Activated gamma-delta T cell treated with Interleukin-2 at 50 U/mL for 16 hours (primary cell): ENCODE measurements around the gene STPG2.

ENCODE experiments used
- DNase-seq: peaks from one replicate; pipeline ENCODE4 v3.0.0-alpha.2; 2020

The STPG2 gene

GRCh38 chr4:98092833-98093439 lies 50.3 kb downstream of the STPG2 start:
- DNase-seq, result no peak

- DNase-seq, result no peak
Measured at GRCh38 chr4:98081936-98082335, 61.3 kb downstream of the STPG2 start.

GRCh38 chr4:98068495-98068894 lies 74.8 kb downstream of the STPG2 start:
- no peak for DNase-seq

GRCh38 chr4:98055800-98056501 lies 87.3 kb downstream of the STPG2 start:
- DNase-seq, result no peak

- DNase-seq, result no peak
Measured at GRCh38 chr4:98046665-98047064, 96.6 kb downstream of the STPG2 start.

- no peak for DNase-seq
Measured at GRCh38 chr4:98030059-98030458, 113.2 kb downstream of the STPG2 start.

- DNase-seq, result no peak
Measured at GRCh38 chr4:98027827-98028226, 115.4 kb downstream of the STPG2 start.

- no peak for DNase-seq
Measured at GRCh38 chr4:98026362-98026761, 116.9 kb downstream of the STPG2 start.

- DNase-seq, result no peak
Measured at GRCh38 chr4:98006814-98007412, 136.4 kb downstream of the STPG2 start.

- DNase-seq, result no peak
Measured at GRCh38 chr4:98006060-98006459, 137.2 kb downstream of the STPG2 start.

- DNase-seq, result no peak
Measured at GRCh38 chr4:98000940-98001339, 142.3 kb downstream of the STPG2 start.

- no peak for DNase-seq
Measured at GRCh38 chr4:97998203-97998602, 145.1 kb downstream of the STPG2 start.

- no peak for DNase-seq
Measured at GRCh38 chr4:97994765-97995465, 148.4 kb downstream of the STPG2 start.

GRCh38 chr4:97990409-97990808 lies 152.9 kb downstream of the STPG2 start:
- DNase-seq, result no peak

- DNase-seq, result no peak
Measured at GRCh38 chr4:97987019-97987648, 156.1 kb downstream of the STPG2 start.

- no peak for DNase-seq
Measured at GRCh38 chr4:97984545-97985131, 158.6 kb downstream of the STPG2 start.

- DNase-seq, result no peak
Measured at GRCh38 chr4:97978791-97979488, 164.3 kb downstream of the STPG2 start.

- DNase-seq, result no peak
Measured at GRCh38 chr4:97953171-97953941, 189.9 kb downstream of the STPG2 start.

GRCh38 chr4:97952763-97953162 lies 190.5 kb downstream of the STPG2 start:
- DNase-seq, result no peak

- DNase-seq, result no peak
Measured at GRCh38 chr4:97950836-97951235, 192.4 kb downstream of the STPG2 start.

GRCh38 chr4:97942951-97943350 lies 200.3 kb downstream of the STPG2 start:
- DNase-seq, result no peak
